HG02840 (cell line): ENCODE data around the gene HOXA10.

Experiments
- ATAC-seq: cut with Tn5 transposase; IDR thresholded peaks from one replicate; pipeline ENCODE4 v1.9.1; 2021; ENCODE audit warnings: mild to moderate bottlenecking, moderate library complexity, moderate number of reproducible peaks; ENCODE audit not compliant: unreplicated experiment, low FRiP score

The HOXA10 gene

DNA sequence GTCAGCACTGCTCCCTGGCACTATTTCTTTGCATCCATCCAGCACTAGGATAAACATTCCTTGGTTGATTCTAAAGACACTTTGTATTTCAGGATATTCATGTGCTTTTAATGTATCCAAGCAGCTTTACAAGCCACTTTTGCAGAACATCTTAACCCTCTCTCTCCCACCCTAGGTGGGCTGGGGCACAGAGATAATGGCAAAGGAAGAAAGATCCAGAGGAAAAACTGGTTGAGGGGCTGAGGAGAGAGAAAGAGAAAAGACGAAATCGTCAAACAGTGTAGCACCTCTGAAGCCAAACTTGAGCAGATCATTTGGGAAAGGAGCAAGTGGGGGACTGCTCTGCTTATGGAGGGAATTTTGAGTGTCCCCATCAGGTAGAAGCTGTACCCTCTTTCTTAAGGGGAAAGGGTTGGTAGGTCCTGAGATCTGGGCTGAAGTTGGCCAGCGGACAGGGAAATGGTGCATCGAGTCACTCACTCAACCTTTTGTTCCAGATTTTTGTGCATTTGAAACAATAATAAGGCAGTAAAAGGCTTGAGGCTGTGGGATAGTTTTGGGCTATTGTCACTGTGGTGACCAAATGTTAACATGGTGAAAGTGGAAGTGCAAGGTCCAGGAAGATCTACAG lies 30.0 kb upstream of the HOXA10 start:
- ATAC-seq = no peak

DNA sequence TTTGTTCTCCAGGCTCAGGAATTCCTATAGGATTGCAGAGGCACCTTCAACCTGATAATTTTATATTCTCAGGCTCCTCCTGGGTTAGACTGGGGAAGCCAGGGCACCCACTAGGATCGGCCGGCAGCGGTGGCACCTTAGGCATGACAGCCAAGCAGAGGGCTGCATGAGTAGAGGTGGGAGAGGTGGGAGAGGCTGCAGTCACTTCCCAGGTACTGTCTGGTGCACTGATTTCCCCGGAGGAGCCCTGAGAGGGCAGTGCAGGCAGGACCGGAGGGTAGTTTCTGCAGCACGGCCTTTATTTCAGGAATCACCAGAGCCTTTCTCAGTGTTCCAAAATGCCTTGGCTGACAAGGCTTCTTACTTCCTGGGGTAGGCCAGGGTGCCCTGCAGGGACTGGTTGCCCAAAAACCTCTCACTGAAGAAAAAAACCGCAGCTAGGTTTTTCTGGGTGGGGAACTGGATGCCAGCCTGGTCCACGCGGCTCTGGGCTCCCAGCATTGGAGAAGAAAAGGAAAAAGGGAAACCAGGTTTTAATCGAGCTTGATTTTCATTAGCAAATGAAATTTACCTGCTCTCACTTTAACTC lies 29.3 kb upstream of the HOXA10 start:
- ATAC-seq = no peak

DNA sequence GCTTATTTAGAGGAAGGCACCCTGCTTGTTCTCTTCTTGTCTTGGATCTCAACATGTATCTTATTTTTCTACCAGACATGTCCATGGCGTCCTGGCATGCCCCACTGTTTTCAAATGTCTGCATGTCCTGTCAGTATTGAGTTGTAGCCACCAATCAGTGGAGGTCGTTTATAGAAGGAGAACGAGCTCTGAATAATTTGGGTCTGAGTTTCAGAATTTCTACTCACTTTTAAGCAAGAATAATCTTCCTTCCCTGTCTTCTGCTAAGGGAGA lies 28.7 kb upstream of the HOXA10 start:
- ATAC-seq = no peak

DNA sequence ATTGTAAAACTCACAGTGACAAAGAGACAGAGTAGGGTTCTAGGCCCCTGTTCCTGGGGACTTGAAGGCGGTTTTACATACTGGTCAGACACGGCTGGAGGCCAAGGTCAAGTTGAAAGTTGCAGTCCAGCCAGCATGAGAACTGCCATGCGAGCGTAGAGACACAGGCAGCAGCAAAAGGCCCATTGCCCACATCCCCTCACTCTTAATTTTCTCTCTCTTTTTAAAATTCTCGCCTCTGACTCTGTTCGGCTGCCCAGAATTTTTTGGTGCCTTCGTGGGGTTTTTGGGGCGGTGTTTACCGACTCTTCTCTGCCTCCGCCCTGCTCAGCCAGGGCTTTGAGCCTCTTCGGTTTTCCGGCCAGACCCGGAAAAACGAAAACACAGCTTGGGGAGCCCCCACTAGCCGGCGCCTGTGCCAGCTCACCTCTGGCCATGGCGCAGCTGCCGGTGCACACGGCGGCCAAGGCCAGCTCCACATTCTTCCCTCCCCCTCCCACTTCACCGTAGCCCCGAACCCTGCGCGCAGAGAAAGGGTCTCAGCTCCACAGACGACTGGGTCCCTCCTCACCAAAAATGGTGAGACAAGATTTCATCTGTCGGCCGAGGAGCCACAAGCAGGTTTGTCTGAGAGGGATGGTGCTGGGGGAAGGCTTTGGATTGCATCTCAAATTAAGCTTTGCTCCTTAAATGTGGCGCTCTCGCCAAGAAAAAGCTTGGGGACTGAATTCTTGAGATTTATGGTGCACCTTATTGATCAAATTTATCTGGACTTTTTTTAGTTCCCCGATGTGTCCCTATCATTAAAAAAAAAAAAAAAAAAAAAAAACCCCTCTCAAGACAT lies 28.1 kb upstream of the HOXA10 start:
- ATAC-seq = no peak

DNA sequence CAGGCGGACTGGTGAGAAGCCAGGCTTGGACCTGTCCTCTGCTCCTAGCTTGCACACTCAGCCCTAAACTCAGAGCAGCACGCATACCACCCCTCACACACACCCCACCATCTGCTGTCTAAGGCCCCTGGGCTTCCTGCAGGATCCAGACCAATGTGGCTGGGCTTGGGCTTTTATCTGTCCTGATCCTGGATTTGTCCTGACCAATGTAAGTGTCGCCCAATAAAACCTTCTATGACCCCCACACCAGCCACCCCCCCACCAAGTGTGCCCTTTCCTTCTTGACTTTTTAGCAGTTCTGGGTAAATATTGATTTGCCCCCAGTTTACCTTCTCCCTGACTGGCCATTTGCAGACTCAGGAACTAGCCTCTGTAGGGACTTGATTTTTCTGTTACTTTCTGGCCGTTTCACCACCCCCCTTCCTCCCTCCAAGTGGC lies 27.5 kb upstream of the HOXA10 start:
- no peak for ATAC-seq

DNA sequence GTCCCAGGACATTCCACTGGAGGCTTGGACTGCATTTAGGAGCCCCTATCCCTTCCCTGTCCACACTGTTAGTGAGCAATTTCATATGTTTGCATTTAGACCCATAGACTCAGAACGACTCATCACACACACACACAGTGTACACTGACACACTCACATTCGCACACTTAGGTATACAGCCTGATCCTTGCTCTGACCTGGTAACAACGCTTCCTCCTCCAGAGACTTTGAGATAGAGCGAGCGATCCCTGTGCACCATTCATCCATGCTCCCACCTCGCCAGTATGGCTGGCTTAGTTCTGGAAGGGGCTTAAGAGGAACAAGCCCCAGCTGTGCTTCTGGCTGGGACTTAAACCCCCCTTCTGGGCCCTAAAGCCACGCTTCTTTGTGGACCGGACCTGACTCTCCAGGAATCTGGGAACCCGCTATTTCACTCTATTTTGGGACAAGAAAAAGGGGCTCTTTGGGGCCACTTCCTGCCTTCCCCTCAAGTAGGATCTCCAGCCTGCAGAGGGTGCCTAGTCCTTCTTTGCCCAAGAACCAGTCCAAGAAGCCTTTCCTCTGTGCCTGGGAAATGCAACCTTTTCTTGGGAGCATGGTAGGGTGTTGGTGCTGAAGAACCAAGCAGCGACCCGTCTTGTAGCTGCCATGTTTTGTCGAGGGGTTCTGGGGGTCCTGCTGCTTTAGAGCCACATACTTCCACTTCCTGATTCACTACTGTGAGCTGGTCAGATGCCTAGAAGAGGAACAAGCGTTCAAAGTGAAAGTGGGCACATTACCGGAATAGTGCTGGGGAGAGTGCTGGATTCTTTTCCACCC lies 26.9 kb upstream of the HOXA10 start:
- ATAC-seq = no peak

DNA sequence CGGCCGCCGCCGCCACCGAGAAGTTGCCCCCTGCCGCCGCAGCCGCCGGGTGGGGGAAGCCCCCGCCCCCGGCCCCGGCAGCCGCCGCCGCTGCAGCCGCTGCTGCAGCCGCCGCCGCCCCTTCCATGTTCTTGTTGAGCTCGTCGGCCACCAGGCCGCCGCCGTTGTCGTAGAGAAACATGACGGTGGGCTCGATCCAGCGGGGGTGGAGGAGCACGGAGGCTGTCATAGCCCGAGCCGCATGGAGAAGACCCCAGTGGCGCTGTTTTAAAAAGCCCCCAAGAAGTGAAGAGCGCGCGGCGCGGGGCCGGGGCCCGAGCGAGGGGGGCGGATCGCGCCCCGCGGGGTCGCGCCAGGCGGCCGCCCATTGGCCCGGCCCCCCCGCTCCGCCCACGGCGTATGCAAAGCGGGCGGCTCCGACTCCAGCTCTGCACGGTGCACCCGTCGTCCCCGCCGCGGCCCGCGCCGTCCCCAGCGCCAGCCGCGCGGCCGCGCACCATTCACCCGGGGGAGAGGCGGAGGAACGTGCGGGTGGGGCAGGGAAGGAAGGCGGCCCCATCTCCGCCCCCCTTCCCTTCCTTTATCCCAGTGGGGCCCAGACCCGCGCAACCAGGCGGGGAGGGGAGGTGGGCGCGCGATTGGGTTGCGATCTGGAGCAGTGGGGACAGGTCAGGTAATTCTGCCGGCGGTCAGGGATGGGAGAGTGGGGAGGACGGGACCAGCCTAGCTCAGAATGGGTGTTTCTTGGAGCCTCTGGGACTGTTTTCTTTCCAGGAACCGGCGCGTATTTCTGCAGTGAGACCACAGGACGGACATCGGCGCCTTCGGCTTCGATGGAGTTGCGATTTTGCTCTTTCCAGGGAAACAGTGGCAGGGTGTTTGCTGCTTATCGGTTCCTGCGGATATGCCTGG lies 26.0 kb upstream of the HOXA10 start, which contains the start of gene HOXA13:
Gene HOXA13 (minus strand): TSS at position 243 of the 912 bp plus-strand sequence. CDS start 14 bp downstream, at position 229.
- ATAC-seq = no peak

DNA sequence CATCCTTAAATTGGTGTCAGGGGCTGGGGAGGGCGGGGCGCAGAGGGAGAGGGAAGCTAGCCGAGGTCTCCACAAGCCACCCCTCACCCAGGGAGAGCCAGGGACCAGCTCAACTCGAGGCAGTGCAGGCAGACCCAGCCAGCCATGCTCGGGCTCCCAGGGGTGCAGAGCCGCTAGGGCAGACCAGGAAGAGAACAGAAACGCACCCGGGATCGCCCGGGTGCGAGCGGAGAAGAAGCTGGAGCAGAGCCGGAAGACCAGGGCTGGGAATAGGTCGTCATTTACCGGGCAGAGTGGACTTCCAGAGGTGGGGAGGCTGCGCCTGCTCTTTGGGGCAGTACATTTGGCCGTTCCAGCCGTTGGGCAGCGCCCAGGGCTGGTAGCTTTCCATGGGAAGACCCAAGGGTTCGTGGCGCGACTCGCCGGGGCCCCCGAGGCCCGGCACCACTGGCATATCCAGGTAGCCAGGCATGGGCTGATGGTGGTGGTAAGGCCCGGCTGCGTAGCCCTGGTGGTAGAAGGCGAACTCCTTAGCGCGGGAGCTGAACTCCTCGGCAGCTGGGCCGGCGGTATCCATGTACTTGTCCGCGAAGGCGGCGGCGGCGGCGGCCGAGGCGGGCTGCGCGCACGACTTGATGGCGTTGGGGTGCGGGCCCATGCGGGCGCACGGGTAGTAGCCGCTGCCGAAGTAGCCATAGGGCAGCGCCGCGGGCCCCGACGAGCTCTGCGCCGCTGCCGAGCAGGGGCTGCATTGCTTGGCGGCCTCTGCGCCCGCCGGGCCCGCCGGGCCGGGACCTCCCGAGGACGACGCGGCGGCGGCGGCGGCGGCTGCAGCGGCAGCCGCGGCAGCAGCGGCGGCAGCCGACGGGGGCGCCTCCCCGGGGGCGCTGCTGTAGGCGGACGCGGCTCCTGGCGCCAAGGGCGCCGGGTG lies 25.0 kb upstream of the HOXA10 start:
- ATAC-seq = no peak

DNA sequence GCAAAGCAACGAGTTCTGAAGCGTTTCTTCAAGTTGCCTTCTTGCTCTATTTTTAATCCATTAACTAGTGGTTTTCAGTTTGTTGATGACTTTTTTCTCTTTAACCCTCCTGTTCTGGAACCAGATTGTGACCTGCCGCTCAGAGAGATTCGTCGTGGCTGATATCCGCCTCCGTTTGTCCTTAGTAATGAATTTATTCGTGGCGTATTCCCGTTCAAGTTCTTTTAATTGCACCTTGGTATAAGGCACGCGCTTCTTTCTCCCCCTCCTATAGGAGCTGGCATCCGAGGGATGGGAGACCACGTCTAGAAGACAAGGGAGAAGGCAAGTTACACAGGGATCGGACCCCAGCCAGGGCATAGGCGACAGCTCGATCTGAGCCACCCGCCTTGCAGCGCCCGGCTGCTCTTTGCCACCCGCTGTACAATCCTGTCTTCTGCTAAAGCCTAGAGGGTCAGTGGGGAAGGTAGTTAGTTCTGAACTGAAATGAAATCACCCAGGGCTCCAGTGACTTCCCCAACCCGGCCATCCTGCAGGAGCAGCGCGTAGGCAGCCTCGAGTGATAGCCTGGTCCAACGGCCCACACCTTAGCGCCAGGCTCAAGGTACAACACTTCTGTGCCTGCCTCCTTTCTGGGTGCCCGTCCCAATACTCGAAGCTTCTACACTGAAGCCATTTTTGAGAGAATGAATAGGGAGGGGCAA lies 24.2 kb upstream of the HOXA10 start:
- ATAC-seq = no peak

DNA sequence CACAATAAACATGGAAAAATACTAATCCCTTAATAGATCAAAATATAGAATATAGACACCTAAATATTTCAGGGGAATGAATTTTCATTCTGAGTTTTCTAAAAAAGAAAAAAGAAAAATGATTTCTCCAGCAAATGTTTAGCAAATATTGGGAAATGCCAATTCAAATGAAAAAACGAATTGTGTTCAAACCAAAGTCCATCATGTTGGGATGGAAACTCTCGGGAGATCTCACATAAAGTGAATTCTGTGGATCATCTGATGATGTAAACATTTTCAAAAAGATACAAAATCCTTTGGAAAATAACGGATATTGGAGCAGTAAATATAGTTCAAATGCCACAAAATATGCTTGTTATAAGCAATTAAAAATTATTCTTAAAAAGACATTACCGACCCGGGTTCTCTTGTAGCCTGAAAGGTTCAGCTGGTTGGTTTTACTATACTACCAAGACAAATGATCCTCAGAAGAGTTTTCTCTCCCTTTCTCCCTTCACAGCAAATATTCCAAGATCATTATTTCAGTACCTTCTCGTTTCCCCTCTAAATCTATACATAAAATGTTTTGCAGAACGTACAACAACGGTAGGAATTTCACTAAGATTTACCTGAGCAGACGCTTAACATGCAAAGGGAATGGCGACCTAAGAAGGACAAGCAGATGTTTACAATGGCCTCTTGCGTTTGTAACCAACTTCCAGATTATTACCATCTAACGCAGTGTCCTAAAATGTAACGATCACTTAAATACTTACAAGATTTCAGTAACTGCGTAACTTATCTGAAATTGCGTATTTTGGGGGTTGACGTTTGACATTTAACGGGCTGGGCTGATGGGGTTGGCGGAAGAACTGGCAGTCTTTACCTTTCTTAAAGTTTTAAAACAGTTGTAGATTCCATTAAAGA lies 23.3 kb upstream of the HOXA10 start:
- no peak for ATAC-seq

DNA sequence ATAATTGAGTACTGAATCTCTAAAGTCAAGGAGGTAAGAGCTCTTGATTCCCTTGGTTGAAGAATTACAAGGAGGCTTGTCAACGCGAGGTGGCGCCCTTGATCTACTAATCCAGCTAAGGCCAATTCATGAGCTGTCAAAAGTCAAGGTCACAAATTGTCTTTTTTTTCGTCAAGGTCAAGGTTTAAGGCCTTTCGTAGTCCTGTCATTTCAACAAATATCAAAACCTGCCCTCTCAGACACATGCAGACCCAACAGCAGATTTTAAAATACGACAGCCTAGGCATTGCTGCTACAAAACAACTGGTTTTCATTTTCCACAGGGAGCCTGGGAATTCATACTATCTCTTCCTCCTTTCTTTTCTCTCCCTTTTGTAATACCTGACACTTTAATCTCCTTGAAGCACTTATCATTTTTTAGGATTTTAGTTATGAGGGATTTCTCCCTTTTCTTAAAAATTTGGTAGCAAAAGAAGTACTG lies 22.2 kb upstream of the HOXA10 start:
- no peak for ATAC-seq

DNA sequence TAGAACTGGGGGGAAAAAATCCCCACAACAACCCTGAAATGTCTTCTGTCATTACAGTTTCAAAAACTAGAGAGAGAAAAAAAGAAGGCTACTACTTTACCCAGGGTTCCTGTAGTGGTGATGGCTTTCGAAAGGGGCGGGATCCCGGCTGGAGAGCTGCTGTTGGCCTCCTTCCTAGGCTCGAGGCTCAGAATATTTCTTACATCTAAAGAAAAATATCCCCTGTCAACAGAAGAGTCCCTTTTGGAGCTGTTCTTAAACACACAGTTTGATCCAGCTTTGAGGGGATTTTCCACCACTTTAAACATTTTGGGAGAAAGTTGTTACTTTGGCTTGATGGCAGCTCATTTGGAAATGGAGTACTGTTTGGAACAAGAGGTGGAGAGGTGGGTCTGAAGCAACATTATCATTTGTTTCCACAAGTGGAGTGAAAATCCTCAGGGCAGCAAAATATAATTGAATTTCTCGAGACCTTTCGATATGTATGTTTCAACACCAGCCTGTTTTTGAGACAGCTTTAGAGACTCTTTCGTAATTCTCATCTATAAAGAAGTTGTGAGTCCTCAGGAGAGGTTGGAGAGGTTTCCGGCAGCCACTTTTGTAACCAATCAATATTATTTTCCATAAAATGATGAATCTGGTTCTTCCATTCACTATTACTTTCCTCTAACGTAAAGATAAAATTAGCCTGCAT lies 20.7 kb upstream of the HOXA10 start:
- ATAC-seq = no peak

DNA sequence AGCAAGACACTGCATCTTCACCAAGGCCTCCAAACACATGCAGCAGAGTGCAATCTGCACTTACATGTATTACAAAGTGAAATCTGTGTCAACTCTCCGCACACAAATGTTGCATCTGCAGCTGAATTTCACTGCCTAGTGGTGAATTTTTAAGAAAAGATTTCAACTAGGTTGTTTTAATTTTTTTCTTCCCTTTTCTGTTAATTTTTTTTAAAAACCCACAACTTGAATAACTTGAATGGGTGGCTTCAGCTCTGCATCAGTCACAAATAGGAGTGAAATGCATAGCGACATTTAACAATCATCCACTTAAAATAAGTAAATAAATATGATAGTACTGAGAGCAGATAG lies 19.9 kb upstream of the HOXA10 start:
- no peak for ATAC-seq

DNA sequence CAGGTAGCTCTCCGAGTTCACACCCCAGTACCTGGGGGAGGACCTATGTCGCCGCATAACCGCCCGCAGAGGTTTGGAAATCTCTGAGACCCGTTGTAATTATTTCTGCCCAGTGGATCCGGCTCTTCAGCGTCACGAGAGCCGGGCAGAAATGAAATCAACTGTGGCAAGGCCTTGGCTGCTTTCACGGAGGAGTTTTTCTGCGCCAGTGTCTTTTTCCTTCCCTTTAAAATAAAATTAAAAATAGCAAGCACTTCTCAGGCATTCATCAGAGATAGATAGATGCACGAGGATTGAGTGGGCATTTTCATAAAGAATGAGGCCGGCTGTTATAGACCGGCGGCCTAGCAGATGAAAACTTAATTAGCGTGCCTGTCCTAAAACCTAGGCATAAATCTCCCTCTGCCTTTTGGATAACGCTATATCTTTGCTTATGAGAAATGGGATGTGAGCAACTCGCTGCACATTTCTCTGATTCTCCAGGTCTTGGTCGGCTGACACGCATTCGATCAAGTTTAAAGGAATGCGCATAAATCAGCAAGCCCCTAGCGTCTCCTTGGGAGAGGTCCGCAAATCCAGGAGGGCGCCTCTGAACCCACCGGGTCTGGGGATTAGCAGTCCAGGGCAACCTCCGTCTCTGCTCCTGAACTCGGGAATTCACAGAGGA lies 19.3 kb upstream of the HOXA10 start:
- no peak for ATAC-seq

DNA sequence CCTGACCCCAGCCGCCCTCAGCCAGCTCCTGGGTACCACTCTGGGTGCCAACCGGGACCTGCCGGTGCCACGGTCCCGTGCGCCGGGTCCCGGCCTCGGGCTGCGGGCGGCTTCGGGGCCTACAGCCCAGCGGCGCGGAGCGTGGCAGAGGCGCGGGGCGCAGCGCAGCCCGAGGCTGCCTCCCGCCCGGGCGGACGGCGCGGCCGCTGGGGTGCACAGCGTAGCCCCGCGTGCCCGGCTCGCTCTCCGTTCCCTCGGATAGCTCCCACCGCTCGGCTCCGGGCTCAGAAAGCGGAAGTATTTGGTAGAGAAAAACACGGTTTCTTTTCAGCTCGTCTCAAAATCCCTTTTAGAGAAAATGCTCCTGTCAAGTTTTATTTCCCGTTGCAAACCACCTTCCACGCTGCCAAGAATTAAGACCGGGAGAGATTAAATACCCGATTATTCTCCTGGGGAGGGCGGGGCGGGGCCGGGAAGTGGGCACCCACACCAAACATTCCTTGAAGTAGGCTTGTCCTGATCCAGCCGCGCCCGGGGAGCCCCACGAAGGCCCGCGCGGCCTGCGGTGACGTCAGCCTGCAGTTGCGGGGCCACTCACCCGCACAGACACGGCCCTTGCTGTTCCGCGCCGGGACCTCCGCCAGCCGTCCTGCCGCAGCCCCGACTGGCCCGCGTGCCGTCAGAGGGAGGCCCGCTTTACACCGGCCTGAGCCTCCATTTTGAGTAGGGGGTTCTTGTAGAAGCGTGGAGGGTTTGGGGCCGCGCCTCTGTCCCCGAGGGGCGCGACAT lies 18.6 kb upstream of the HOXA10 start:
- no peak for ATAC-seq
